Small intestine (tissue), 7 donors: ENCODE data around the gene TTC7B. TPM values are rescaled to one million over a fixed set of nuclear protein-coding genes. Genes with fewer than 3 reads are reported as not detected.

Experiments used
- DNase-seq, 2 donors: peaks; one replicate each; pipeline versions ENCODE4 v3.0.0 to v3.0.0-alpha.2; 2013
- FAIRE-seq: peaks from 2 replicates; lab custom pipeline; 2012; peaks lifted over from hg19 to GRCh38; lab: Jason Lieb, UNC
- H3K27ac ChIP-seq, 3 donors: one replicate each; pipeline ENCODE4 v1.5.1; 2013; ENCODE audit warnings: low read length in 2 of 3, mild to moderate bottlenecking in 2 of 3, control low read depth in 1 of 3, inconsistent platforms in 1 of 3, low read depth in 1 of 3, moderate library complexity in 1 of 3
- H3K27me3 ChIP-seq, 3 donors: one replicate each; pipeline ENCODE4 v1.6.1; 2013; ENCODE audit warnings: low read length in 3 of 3, inconsistent platforms in 1 of 3; ENCODE audit not compliant: control insufficient read depth in 3 of 3, insufficient read depth in 3 of 3
- H3K36me3 ChIP-seq, 3 donors: one replicate each; pipeline ENCODE4 v1.6.1; 2013; ENCODE audit warnings: low read length in 3 of 3, inconsistent platforms in 1 of 3, low read depth in 1 of 3, mild to moderate bottlenecking in 1 of 3, moderate library complexity in 1 of 3; ENCODE audit not compliant: control insufficient read depth in 3 of 3, insufficient read depth in 2 of 3
- H3K4me1 ChIP-seq, 3 donors: one replicate each; pipeline ENCODE4 v1.6.1; 2013; ENCODE audit warnings: low read length in 2 of 3, inconsistent platforms in 1 of 3, low read depth in 1 of 3, mild to moderate bottlenecking in 1 of 3, moderate library complexity in 1 of 3; ENCODE audit not compliant: control insufficient read depth in 3 of 3, insufficient read depth in 2 of 3
- H3K4me3 ChIP-seq, 3 donors: one replicate each; pipeline ENCODE4 v1.5.1; 2013; ENCODE audit warnings: low read length in 3 of 3, control low read depth in 1 of 3, inconsistent platforms in 1 of 3, low read depth in 1 of 3, mild to moderate bottlenecking in 1 of 3, moderate library complexity in 1 of 3
- H3K9me3 ChIP-seq, 2 donors: one replicate each; pipeline ENCODE4 v1.6.1; 2013; ENCODE audit warnings: low read depth in 1 of 2, low read length in 1 of 2; ENCODE audit not compliant: control insufficient read depth in 2 of 2, insufficient read depth in 1 of 2
- WGBS, 3 donors: extraction: QIAGEN DNeasy Blood & Tissue Kit; methylation state at CpG; one replicate each; pipeline ENCODE4 v1.1.7; 2013; 5-methylcytosine and 5-hydroxymethylcytosine counted together
- polyA plus RNA-seq, 4 donors: library from polyadenylated mRNA; stranded (reverse) in 3 of 4; unstranded in 1 of 4; fragments of 200-250 nt in 3 of 4; fragments of 120-200 nt in 1 of 4; gene quantifications; one replicate each; pipeline versions ENCODE4 v1.2.1 to v1.2.3, GENCODE V29; 2013
- donor health status: healthy with polysubstance abuse.
- donor health status: control.
- donor health status: control.
- donor health status: Bipolar disorder and iron deficiency.
- donor health status: healthy.

Gene TTC7B
- polyA plus RNA-seq, 4 donors, result 2.9 to 8.8 (median 4.3) TPM

GRCh38 chr14:90599339-90599738, 216.9 kb downstream of the TTC7B start:
- H3K4me1 ChIP-seq, result peaks cover 0 to 3% (median 0%) of the 10 kb centered on the region in 3 donors
- no peak overlapping the region for H3K4me3 ChIP-seq
- no peaks in the 10 kb centered on the region for H3K36me3 ChIP-seq
- no peak overlapping the region for H3K27ac ChIP-seq
- 45 to 66% (median 48%) methylated on average over 11 of the region's 11 CpGs for WGBS, 3 donors
- FAIRE-seq (no peak), DNase-seq (no peak)
- H3K9me3 ChIP-seq, result no peaks in the 10 kb centered on the region
- H3K27me3 ChIP-seq, result no peaks in the 10 kb centered on the region

- Histone ChIP-seq H3K4me1 (peaks cover 0 to 3% (median 0%) of the 10 kb centered on the region in 3 donors), H3K4me3 (no peak overlapping the region), H3K27ac (no peak overlapping the region), H3K9me3 (no peaks in the 10 kb centered on the region), H3K36me3 (peaks cover 0 to 4% (median 0%) of the 10 kb centered on the region in 3 donors), H3K27me3 (no peaks in the 10 kb centered on the region)
- 93 to 96% (median 96%) methylated on average over 15 of the region's 15 CpGs for WGBS, 3 donors
- no peak for DNase-seq
- no peak for FAIRE-seq
Observed at GRCh38 chr14:90597961-90598360, 218.3 kb downstream of the TTC7B start.

GRCh38 chr14:90596733-90597132, 219.5 kb downstream of the TTC7B start:
- FAIRE-seq (no peak), DNase-seq (no peak)
- Histone ChIP-seq H3K4me3 (no peak overlapping the region), H3K9me3 (no peaks in the 10 kb centered on the region), H3K27ac (no peak overlapping the region), H3K27me3 (no peaks in the 10 kb centered on the region), H3K36me3 (peaks cover 0 to 5% (median 0%) of the 10 kb centered on the region in 3 donors), H3K4me1 (peaks cover 0 to 3% (median 0%) of the 10 kb centered on the region in 3 donors)
- 89 to 91% (median 90%) methylated on average over 8 of the region's 8 CpGs for WGBS, 3 donors

GRCh38 chr14:90593254-90594040, 222.8 kb downstream of the TTC7B start:
- H3K27me3 ChIP-seq, result no peaks in the 10 kb centered on the region
- no peak for FAIRE-seq
- no peaks in the 10 kb centered on the region for H3K9me3 ChIP-seq
- no peaks in the 10 kb centered on the region for H3K4me1 ChIP-seq
- H3K4me3 ChIP-seq, result no peak overlapping the region
- no peak overlapping the region for H3K27ac ChIP-seq
- WGBS, 3 donors, result 52 to 78% (median 65%) methylated on average over 25 of the region's 25 CpGs
- peaks cover 0 to 7% (median 0%) of the 10 kb centered on the region in 3 donors for H3K36me3 ChIP-seq
- DNase-seq, result no peak

- Histone ChIP-seq H3K36me3 (peaks cover 0 to 7% (median 0%) of the 10 kb centered on the region in 3 donors), H3K4me1 (no peaks in the 10 kb centered on the region), H3K27me3 (no peaks in the 10 kb centered on the region), H3K4me3 (no peak overlapping the region), H3K27ac (no peak overlapping the region), H3K9me3 (no peaks in the 10 kb centered on the region)
- FAIRE-seq (no peak), DNase-seq (no peak)
- 93 to 95% (median 94%) methylated on average over 2 to 3 of the region's 3 CpGs for WGBS, 3 donors
Observed at GRCh38 chr14:90592655-90593054, 223.6 kb downstream of the TTC7B start.

GRCh38 chr14:90587918-90588317, 228.3 kb downstream of the TTC7B start:
- H3K27me3 ChIP-seq, result no peaks in the 10 kb centered on the region
- FAIRE-seq, result no peak
- no peaks in the 10 kb centered on the region for H3K4me1 ChIP-seq
- H3K4me3 ChIP-seq, result no peak overlapping the region
- H3K27ac ChIP-seq, result no peak overlapping the region
- DNase-seq, result peak in 1 of 2 donors; percentile 7
- peaks cover 0 to 18% (median 0%) of the 10 kb centered on the region in 3 donors for H3K36me3 ChIP-seq
- 69 to 83% (median 80%) methylated on average over 10 of the region's 10 CpGs for WGBS, 3 donors
- no peaks in the 10 kb centered on the region for H3K9me3 ChIP-seq

- DNase-seq, result no peak
- Histone ChIP-seq H3K4me1 (no peaks in the 10 kb centered on the region), H3K27me3 (no peaks in the 10 kb centered on the region), H3K4me3 (no peak overlapping the region), H3K27ac (no peak overlapping the region), H3K9me3 (peaks cover 0 to 2% of the 10 kb centered on the region in 2 donors), H3K36me3 (peaks cover 0 to 18% (median 0%) of the 10 kb centered on the region in 3 donors)
- FAIRE-seq, result no peak
- WGBS, 3 donors, result 91 to 92% (median 91%) methylated on average over 6 of the region's 6 CpGs
Observed at GRCh38 chr14:90587252-90587910, 228.8 kb downstream of the TTC7B start.

- DNase-seq (no peak), FAIRE-seq (no peak)
- Histone ChIP-seq H3K4me1 (no peaks in the 10 kb centered on the region), H3K9me3 (peaks cover 0 to 10% of the 10 kb centered on the region in 2 donors), H3K36me3 (peaks cover 0 to 20% (median 0%) of the 10 kb centered on the region in 3 donors), H3K27me3 (no peaks in the 10 kb centered on the region), H3K27ac (no peak overlapping the region), H3K4me3 (no peak overlapping the region)
- 75 to 86% (median 83%) methylated on average over 8 of the region's 8 CpGs for WGBS, 3 donors
Observed at GRCh38 chr14:90585106-90585505, 231.1 kb downstream of the TTC7B start.
